GM23338 (cell line): ENCODE measurements around the gene DDIAS.

Source experiments
- EZH2 ChIP-seq: fragments of 200-600 bp; sonication (generic); IDR thresholded peaks from one replicate; pipeline ENCODE4 v1.8.0; 2017; ENCODE audit warnings: antibody characterized with exemption, mild to moderate bottlenecking, low read depth; ENCODE audit not compliant: unreplicated experiment
- EZH2phosphoT487 ChIP-seq: fragments of 200-600 bp; sonication (generic); IDR thresholded peaks from one replicate; pipeline ENCODE4 v1.8.1; 2018; ENCODE audit warnings: antibody characterized with exemption; ENCODE audit not compliant: unreplicated experiment
- JUNB ChIP-seq: IDR thresholded peaks from one replicate; pipeline ENCODE4 v1.6.1; 2016; ENCODE audit warnings: antibody characterized with exemption; ENCODE audit not compliant: unreplicated experiment
- NANOG ChIP-seq: IDR thresholded peaks from 2 replicates; pipeline ENCODE4 v1.6.1; 2016; ENCODE audit warnings: antibody characterized with exemption, borderline replicate concordance
- TF ChIP-seq, protein P1 (sequence below), 2 experiments: fragments of 200-600 bp in 1 of 2; sonication (generic) in 1 of 2; conservative IDR thresholded peaks; 2 replicates each; pipeline versions ENCODE4 v1.5.1 to v1.6.1; 2016 to 2017; ENCODE audit warnings: antibody characterized with exemption in 2 of 2, low read depth in 2 of 2, mild to moderate bottlenecking in 2 of 2, moderate library complexity in 1 of 2
- TF ChIP-seq, protein P2 (sequence below): IDR thresholded peaks from one replicate; pipeline ENCODE4 v1.6.1; 2018; ENCODE audit warnings: antibody characterized with exemption; ENCODE audit not compliant: unreplicated experiment

DNA sequence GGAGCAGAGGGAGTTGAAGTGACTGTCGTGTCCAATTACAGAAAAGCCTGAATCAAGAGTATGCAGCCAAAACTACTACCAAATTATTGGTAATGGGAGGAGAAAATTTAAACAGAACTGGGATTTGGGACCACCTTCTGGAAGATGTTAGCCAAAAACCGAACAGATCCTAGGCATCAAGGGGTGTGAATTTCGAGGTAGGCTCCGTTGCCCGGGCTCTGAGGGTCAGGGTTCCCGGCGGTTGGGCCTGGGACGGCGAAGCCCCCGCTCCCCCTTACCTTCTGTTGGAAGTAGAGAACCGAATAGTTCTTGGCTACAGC, 1.6 kb upstream of the DDIAS start:
- no peak for TF ChIP-seq JUNB
- TF ChIP-seq, protein P1, sequence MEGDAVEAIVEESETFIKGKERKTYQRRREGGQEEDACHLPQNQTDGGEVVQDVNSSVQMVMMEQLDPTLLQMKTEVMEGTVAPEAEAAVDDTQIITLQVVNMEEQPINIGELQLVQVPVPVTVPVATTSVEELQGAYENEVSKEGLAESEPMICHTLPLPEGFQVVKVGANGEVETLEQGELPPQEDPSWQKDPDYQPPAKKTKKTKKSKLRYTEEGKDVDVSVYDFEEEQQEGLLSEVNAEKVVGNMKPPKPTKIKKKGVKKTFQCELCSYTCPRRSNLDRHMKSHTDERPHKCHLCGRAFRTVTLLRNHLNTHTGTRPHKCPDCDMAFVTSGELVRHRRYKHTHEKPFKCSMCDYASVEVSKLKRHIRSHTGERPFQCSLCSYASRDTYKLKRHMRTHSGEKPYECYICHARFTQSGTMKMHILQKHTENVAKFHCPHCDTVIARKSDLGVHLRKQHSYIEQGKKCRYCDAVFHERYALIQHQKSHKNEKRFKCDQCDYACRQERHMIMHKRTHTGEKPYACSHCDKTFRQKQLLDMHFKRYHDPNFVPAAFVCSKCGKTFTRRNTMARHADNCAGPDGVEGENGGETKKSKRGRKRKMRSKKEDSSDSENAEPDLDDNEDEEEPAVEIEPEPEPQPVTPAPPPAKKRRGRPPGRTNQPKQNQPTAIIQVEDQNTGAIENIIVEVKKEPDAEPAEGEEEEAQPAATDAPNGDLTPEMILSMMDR (conservative IDR thresholded peaks at IDR 0.05; ENCODE audit: low read depth in 2 of 2): no peak
- no peak for TF ChIP-seq EZH2
- TF ChIP-seq EZH2phosphoT487: no peak
- TF ChIP-seq NANOG: no peak
- TF ChIP-seq, protein P2, sequence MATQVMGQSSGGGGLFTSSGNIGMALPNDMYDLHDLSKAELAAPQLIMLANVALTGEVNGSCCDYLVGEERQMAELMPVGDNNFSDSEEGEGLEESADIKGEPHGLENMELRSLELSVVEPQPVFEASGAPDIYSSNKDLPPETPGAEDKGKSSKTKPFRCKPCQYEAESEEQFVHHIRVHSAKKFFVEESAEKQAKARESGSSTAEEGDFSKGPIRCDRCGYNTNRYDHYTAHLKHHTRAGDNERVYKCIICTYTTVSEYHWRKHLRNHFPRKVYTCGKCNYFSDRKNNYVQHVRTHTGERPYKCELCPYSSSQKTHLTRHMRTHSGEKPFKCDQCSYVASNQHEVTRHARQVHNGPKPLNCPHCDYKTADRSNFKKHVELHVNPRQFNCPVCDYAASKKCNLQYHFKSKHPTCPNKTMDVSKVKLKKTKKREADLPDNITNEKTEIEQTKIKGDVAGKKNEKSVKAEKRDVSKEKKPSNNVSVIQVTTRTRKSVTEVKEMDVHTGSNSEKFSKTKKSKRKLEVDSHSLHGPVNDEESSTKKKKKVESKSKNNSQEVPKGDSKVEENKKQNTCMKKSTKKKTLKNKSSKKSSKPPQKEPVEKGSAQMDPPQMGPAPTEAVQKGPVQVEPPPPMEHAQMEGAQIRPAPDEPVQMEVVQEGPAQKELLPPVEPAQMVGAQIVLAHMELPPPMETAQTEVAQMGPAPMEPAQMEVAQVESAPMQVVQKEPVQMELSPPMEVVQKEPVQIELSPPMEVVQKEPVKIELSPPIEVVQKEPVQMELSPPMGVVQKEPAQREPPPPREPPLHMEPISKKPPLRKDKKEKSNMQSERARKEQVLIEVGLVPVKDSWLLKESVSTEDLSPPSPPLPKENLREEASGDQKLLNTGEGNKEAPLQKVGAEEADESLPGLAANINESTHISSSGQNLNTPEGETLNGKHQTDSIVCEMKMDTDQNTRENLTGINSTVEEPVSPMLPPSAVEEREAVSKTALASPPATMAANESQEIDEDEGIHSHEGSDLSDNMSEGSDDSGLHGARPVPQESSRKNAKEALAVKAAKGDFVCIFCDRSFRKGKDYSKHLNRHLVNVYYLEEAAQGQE: no peak
